HPDE6-E6E7 (cell line): ENCODE data around the gene RPS17.
"Not testable (repeated sequence)": the region's sequence is repeated elsewhere in the genome, so short reads cannot be mapped to it uniquely, and the experiment has no call there.

Experiments used
- DNase-seq: peaks from one replicate; pipeline ENCODE4 v3.0.0; 2011; ENCODE audit warnings: missing footprints; ENCODE audit errors: extremely low spot score

RPS17 gene

DNA sequence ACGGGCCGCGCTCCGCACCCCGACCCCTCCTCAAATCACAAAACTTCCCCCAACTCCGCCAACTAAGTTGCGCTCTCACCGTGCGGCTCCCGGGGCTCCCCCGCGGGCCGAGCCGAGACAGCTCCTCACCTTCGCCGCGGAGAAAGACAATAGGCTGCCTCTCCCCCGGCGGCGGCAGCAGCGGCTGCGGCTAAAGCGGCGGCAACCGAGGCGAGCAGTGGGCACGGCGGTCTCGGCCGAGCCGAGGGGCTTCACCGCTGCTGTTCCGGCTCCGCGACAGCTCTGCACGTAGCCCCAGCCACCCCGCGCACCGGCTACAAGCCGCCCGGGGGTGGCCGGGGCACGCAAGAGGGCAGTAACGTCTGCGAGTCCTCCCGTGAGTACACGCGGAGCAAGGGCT, 26.7 kb downstream of the RPS17 start:
- DNase-seq = not testable (repeated sequence)

DNA sequence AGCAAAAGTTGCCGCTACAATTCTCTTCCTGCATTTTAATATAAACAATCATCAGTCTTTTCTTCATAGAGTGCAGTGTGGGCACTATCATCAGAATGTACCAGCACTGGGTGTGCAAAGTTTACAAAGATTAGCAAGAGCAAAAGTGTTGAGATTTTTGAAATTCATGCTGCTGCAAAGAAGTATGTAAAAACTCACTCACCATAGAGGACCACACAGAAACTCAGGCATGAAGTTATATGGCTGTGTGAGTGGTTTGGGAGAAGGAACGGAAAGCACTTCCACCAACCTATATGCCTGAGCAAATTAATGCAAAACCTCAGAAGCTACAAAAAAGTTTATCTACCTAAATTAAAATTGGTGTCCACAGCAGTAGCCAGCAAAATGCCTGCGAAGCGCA, 32.6 kb downstream of the RPS17 start:
- DNase-seq = not testable (repeated sequence)

DNA sequence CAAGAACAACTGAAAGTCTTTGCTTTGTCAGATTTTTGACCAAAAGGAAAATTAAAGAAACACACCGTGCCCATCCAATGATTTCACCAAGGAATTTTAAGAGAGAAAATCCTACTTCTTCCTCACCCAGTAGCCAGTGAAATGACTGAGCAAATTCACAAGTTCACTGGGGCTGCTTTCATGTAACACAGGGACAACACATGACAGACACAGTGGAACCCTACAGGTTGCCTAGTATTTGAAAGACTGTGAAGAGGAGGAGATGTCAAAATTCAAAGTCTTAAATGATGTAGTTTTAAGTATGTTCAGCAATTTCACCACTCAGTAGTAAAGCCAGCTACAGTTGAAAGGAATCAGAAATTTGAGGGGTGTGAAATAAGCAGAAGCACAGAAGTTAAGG, 33.2 kb downstream of the RPS17 start:
- DNase-seq = not testable (repeated sequence)

DNA sequence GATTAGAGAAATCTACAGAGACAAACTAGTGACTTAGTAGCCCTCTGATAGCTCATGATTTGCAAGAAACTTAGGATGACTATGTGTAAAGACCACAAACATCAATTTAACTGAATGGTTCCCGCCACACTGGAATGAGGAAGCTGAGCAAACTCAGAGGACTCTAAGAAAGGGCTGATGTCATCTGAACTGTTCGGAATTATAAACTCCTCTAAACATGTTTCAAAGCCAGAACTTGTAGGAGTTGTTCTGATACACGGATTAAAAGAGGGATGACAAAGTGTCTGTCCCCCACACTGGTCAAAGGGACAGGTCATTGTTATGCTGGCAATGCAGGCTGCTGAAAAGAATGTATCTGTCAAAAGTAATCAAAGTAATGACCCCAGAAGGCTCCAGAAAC, 34.4 kb downstream of the RPS17 start:
- DNase-seq = not testable (repeated sequence)

DNA sequence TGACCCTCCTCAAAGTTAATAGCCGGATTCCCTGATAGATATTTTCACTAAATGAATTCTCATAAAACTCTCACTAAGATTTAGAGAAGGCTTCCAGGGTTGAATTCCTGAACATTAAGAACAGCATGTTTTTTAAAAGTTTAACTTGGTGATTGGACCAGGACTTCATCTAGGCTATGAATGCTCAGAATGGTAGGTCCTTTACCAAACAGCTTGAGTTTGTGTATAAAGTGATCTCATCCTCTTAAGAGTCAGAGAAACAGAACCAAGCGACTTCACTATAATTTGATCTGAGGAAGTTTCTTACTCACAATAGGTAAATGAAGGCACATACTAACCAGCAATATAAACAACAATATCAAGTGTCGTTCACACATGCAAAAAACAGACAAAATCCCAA, 36.2 kb downstream of the RPS17 start:
- DNase-seq = not testable (repeated sequence)

DNA sequence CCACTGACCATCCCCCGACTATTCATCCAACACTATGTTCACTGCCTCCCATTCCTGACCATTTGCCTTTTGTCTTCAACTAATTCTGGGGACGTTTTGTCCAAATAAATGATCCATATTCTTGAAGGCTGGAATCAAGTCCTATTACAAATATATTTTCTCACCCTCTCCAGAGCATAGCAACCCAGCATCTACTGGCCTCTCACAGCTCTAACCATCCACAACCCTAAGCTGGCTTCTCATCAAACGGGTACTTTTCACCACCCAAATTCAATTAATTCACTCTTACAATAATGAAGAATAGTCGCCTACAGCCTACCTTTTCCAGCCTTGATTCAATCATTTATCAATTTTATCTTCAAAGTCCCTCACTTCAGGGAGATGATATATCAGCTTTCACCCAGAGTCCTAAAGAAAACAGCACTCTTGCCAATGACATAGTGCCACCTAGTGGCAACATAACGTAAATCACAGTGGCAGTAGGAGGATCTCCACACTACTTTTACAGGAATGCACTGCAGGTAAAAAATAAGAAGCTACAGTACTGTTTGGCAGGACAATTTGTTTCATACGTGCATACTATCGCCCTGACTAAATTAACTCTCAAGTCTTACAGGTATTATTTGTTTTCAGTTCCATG, 37.4 kb downstream of the RPS17 start:
- not testable (repeated sequence) for DNase-seq

DNA sequence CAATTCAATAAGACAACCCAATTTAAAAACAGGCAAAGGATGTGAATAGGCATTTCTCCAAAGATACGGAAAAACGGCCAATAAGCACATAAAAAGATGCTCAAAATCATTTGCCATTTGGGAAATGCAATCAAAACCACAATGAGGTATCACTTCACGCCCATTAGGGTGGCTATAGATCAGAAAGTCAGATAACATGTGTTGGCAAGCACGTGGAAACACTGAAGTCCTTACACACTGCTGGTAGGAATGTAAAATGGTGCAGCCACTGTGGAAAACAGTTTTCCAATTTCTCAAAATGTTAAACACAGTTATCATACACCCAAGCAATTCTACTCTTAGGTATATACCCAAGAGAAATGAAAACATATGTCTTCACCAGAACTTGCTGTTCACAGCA, 39.5 kb downstream of the RPS17 start:
- not testable (repeated sequence) for DNase-seq

DNA sequence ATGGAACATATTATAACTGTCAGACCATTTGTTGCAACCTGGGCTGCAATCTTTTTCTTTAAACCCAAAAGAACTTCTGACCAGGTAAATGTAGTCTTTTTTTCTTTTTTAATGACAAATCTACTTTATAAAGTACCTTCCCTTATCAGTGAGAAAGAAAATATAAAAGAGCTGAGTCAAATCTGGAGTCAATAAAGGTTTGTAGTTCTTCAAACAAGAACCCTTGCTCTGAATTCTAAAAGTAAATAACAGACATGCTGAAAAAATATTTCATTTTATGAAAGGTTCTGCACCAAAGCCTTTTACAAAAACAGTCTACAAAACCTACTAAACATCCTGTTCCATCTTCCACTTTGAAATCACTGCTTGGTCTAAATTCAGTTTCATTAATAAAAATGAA, 42.3 kb downstream of the RPS17 start:
- not testable (repeated sequence) for DNase-seq

DNA sequence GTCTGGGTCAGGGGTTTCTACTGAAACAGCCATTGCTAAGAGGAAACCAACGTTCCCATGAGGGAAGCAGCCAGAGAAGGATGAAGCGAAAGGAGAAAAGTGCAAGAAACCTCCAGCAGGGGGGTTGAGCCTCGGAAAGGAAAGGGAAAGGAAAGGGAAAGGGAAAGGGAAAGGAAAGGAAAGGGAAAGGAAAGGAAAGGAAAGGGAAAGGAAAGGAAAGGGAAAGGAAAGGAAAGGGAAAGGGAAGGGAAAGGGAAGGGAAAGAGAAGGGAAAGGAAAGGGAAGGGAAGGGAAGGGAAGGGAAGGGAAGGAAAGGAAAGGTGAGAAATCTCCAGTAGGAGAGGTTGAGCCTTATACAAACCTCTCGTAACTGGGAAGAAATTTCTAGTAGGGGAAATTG, 52.0 kb downstream of the RPS17 start:
- not testable (repeated sequence) for DNase-seq

DNA sequence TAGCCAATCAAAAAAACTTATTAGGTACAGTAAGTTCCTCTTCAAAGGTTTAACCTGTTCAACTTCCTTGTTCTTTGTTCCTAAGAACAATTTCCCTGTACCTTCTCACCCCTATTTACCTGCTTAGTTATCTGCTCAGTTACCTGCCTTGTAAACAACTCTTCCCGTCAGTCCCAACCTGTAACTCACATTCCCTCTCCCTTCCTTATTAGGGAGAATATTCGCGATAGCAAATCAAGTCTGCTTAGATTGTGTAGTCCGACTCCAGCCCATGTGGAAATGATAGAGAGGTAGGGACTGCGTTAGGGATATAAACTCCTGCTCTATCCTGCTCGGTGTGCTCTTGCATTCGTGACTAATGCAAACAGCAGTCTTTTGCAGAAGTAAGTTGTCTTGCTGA, 53.2 kb downstream of the RPS17 start:
- not testable (repeated sequence) for DNase-seq
